Measurements from ENCODE around the gene EHBP1L1.

DNA sequence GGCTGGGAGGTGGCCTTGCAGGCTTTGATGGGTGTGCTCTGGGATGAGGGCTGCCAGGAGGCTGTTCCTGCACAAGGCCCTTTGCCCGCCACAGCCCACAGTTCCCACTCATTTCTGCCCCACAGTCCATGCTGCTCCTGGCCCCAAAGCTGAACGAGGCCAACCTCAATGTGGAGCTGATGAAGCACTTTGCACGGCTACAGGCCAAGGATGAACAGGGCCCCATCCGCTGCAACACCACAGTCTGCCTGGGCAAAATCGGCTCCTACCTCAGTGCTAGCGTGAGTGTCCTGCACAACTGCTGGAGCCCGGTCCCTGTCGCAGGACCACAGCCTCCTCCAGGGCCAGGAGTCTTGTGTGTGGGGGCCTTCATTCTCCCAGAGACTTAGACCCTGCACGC, 40.8 kb upstream of the EHBP1L1 start:
- TF ChIP-seq EP300 (IDR thresholded peaks at IDR 0.05): no peak
- TF ChIP-seq, protein P1, sequence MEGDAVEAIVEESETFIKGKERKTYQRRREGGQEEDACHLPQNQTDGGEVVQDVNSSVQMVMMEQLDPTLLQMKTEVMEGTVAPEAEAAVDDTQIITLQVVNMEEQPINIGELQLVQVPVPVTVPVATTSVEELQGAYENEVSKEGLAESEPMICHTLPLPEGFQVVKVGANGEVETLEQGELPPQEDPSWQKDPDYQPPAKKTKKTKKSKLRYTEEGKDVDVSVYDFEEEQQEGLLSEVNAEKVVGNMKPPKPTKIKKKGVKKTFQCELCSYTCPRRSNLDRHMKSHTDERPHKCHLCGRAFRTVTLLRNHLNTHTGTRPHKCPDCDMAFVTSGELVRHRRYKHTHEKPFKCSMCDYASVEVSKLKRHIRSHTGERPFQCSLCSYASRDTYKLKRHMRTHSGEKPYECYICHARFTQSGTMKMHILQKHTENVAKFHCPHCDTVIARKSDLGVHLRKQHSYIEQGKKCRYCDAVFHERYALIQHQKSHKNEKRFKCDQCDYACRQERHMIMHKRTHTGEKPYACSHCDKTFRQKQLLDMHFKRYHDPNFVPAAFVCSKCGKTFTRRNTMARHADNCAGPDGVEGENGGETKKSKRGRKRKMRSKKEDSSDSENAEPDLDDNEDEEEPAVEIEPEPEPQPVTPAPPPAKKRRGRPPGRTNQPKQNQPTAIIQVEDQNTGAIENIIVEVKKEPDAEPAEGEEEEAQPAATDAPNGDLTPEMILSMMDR (IDR thresholded peaks at IDR 0.05): no peak
- TF ChIP-seq POLR2AphosphoS5 (IDR thresholded peaks at IDR 0.05): no peak
- no peak for TF ChIP-seq POLR2A (IDR thresholded peaks at IDR 0.05; ENCODE audit: low read depth)
